CD1c-positive myeloid dendritic cell (primary cell): Measurements from ENCODE around the gene ADPGK.
"Not testable (repeated sequence)": the region's sequence is repeated elsewhere in the genome, so short reads cannot be mapped to it uniquely, and the experiment has no call there.

Experiments
- DNase-seq: peaks from one replicate; pipeline ENCODE4 v3.0.0-alpha.2; 2016; ENCODE audit errors: extremely low spot score

ADPGK gene

DNA sequence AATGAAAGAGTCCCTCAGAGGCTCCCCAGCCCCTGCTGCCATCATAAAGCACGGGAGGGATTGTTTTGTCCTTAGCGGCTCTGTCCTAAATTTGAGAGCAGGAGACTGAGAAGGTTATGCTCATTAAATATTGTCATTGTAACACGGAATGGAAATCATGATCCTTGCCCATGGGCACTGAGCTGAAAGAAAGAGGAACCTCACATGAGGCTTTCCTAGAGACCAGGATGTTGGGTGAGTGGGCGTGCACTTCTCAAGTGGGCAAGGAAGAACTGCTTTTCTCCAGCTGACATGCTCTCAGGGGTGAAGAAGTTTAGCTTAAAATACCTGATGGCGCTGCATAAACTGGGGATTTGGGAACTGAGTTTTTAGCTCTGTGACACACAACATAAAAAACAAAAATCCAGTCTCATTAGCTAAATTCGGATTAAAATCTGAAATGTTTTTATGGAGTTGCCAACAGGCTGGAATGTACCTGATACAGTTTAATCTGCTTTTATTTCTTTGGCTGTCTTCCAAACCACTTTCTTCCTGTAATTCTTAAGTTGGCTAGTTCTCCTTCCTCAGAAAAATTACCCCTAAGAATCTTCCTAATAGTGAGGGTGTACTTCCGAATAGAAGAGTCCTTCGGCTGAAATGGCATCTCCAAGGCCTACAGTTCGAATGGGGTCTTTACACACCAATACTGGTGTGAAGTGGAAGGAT lies 31.7 kb downstream of the ADPGK start:
- DNase-seq = peak; percentile 94

DNA sequence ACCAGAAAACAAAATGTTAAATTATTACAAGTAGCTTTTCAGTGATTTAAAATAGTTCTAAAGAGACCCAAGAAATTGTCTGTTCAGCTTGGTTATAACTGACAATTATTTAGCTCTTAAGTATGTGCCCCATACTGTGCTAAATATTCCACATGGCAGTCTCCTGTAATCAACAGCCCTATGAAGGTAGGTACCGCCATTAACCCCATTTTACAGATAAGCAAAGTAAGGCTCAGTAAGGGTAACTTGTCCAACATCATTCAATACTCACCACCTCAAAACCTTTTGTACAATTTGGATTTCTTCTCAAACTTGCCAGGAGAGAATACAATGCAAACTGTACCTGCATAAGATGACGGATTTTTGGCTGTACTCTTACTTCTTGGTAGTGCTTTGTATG lies 33.9 kb downstream of the ADPGK start:
- DNase-seq = no peak

GRCh38 chr15:72740219-72740618 lies 43.3 kb downstream of the ADPGK start:
- no peak for DNase-seq

- no peak for DNase-seq
Observed at GRCh38 chr15:72737723-72738122, 45.8 kb downstream of the ADPGK start.

- DNase-seq = no peak
Observed at GRCh38 chr15:72737061-72737460, 46.5 kb downstream of the ADPGK start.

GRCh38 chr15:72735111-72735510 lies 48.4 kb downstream of the ADPGK start:
- DNase-seq = no peak

DNA sequence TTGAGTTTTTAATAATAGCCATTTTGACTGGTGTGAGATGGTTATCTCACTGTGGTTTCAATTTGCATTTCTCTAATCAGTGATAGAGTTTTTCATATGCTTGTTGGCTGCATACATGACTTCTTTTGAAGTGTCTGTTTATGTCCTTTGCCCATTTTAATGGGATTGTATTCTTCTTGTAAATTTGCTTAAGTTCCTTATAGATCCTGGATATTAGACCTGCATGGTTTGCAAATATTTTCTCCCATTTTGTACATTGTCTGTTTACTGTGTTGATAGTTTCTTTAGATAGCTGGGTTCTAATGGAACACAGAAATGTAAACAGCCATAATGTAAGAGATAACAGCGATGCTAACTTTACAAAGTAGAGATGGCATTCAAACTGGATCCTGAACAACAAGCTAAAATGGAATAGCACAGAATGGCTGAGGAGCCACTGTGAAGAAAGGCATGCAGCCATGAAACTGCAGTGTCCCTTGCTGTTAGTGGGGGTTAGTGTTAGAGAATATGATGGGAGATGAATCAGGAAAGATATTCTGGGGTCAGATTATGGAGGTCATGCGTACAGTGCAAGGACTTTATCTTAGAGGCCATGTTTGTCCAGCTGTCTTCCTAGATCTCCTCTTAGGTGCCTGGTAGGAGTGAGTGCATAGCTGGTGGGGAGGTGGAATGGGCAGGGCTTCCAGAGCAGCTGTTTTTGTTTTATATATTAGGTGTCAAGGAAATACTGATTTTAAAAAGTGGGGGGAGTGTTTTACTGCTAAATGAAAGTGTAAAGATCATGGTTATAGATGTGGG lies 49.4 kb downstream of the ADPGK start:
- DNase-seq = no peak

- no peak for DNase-seq
Observed at GRCh38 chr15:72732516-72732915, 51.0 kb downstream of the ADPGK start.

DNA sequence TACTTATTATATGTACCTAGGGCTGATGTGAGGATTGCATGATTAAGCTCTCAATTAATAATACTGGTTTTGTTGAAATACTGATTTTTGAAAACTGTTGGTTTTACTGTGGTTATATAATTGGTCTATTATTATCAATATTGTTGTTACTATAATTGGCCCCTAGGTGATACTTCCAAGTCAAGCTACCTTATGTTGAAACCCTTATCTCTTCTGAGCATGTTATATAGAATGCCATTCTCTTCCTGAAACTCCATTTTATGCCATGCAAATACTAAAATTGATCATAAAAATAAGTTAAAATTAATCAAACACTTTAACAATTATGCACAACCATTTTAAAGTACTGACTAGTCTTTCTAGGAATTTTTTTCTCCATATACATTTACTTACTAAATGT lies 51.5 kb downstream of the ADPGK start:
- DNase-seq = no peak

DNA sequence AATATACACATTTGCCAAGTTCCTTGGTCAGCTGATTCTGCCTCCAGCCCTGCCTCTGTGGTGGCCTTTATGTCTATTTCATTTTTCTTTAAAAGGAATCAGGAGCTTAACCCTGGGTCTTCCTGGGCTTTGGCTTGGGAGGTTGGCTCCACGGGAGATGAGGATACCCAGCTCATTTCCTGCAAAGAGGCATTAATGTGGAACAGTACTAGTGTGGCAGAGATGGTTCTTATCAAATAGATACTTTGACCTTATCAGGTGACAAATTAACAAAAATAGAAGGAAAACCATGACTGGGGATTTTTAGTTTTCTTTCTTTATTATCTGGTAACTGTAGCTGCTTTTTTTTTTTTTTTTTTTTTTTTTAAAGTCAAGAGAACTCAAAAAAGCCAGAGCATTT lies 54.7 kb downstream of the ADPGK start:
- DNase-seq = no peak

DNA sequence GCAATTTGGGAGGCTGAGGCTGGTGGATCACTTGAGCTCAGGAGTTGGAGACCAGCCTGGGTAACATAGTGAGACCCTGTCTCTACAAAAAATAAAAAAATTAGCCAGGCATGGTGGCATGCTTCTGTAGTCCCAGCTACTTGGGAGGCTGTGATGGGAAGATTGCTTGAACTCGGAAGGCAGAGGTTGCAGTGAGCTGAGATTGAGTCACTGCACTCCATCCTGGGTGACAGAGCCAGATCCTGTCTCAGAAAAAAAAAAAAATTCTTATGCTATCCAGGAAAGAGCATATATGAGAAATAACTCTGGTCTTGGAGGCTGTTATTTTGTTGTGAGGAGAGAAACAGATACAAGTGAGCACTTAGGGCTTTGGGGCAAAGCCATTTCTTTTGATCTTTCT lies 55.3 kb downstream of the ADPGK start:
- DNase-seq = not testable (repeated sequence)

DNA sequence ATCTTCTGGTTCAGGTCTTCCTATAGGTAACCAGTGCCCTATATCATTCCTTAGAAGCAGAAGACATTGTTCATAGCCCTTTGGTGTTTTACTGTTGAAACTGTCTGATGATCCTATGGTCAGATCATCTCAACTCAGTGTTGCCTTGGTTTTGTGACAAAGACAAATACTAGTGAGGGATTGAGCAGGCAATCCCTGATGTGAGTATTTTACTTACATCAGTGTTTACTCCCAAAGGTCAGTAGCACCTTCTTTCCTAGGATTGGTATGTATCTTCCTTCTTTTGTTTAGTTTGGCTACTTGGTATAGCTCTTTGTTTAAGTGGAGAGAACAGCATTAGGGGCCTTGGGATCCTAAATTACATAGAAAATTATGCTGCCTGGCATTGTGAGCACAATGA lies 56.4 kb downstream of the ADPGK start:
- DNase-seq = no peak

GRCh38 chr15:72725851-72726250 lies 57.7 kb downstream of the ADPGK start:
- not testable (repeated sequence) for DNase-seq

DNA sequence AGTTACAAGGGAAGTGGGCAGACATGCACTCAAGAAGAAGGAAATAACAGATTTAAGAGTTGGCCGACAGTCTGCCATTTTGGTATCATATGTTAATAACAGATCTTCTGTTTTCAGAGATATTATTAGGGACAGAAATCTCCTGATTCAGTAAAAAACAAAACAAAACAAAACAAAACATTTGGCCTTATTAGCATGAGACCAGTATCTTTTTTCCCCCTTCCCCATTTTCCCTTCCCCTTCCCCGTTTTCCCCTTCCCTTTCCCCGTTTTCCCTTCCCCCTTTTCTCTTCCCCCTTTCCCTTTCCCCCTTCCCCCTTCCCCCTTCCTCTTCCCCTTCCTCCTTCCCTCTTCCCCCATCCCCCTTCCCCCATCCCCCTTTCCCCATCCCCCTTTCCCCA lies 58.1 kb downstream of the ADPGK start:
- no peak for DNase-seq

GRCh38 chr15:72724028-72724427 lies 59.5 kb downstream of the ADPGK start:
- DNase-seq = no peak

GRCh38 chr15:72722071-72722696 lies 61.4 kb downstream of the ADPGK start:
- DNase-seq = peak; percentile 70

GRCh38 chr15:72708551-72709303 lies 74.8 kb downstream of the ADPGK start:
- not testable (repeated sequence) for DNase-seq

DNA sequence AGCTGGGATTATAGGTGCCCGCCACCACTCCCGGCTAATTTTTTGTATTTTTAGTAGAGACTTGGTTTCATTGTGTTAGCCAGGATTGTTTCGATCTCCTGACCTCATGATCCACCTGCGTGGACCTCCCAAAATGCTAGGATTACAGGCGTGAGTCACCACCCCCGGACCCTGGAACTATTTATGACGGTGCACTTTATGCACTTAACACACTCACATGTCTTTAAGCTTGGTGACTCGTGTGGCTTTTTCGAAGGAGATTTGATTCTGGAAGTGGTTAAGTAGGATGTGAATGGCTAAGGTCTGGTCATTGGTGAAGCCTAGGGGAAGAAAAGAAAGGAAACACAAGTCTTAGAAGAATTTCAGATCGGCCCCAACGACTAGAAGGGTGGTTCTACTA lies 77.3 kb downstream of the ADPGK start:
- DNase-seq = no peak
